ENCODE measurements around the gene ZNF554.
"Not testable (repeated sequence)": the region's sequence is repeated elsewhere in the genome, so short reads cannot be mapped to it uniquely, and the experiment has no call there.

Gene ZNF554

DNA sequence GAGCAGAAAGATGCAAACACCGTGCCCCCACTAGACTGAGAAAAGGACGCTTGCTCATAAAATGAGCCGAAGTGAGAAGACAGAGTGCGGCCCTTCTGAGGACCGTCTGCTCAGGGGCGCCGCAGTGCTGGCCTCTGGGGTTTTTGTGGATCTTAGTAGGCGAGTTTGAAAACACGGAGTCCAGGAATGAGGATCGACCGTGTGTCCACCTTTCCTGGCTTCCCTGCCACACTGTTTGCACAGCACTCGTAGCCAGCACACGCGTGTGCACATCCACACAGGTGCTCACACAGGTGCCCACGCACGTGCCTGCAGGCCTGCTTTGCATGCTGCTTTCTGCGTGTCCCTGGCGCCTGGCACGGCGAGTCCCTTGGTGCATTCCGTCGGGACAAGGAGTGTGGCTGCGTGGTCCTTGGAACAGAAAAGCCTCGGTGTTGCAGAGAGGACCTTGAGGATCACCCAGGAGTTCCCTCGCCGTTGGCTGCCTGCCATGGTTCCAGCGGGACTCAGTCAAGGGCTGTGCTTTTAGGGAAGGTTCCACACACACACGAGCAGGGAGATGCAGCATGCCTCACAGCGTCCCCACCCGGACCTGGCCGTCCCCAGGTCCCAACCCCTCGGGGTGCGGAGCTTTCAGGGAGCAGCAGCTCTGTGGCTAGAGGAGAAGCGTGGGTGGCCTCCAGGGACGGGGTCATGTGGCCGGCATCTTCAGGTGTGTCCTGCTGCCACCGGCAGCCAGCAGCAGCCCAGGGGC is 10.1 kb upstream of the ZNF554 start:
- H3K27ac Mint-ChIP-seq: no peak overlapping the region
- H3K9me3 Mint-ChIP-seq (ENCODE audit: low read depth): no peaks in the 10 kb centered on the region
- no peak overlapping the region for H3K4me3 Mint-ChIP-seq

DNA sequence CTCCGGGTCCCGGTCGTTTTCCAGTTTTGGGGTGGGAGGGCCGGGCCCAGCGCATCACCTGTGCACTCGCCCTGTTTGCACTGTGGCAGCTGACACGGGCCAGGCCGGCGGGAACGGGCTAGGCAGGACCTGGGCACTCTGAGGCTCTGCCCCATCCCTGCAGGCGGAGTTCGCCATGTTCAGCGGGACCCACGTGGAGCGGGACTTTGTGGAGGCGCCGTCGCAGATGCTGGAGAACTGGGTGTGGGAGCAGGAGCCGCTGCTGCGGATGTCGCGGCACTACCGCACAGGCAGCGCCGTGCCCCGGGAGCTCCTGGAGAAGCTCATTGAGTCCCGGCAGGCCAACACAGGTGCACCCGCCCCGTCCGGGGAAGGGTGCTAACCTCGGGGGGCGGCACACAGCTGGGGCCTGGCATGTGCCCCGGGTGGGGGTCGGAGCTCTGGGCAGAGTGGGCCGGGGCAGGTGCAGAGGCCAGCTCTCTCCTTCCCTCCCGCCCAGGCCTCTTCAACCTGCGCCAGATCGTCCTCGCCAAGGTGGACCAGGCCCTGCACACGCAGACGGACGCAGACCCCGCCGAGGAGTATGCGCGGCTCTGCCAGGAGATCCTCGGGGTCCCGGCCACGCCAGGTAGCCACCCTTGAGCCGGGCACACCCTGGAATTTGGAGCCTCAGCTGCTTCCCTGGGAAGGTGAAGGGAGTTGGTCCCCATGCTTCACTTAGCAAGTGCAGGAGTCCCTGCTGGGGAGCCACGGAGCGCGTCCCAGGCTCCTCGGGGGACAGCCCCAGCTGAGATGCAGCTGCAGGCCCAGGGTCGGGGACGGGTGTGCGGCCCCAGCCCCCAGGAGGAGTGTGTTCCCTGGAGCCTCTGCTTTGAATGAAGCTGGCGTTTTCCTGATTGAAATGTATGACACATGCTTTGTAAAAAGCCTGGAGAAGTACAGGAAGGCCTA is 9.3 kb upstream of the ZNF554 start:
- H3K27ac Mint-ChIP-seq: no peak overlapping the region
- no peaks in the 10 kb centered on the region for H3K27me3 Mint-ChIP-seq
- H3K36me3 Mint-ChIP-seq: peaks cover 3% of the 10 kb centered on the region
- no peak overlapping the region for H3K4me3 Mint-ChIP-seq
- H3K4me1 Mint-ChIP-seq (ENCODE audit: low read depth): no peaks in the 10 kb centered on the region
- no peaks in the 10 kb centered on the region for H3K9me3 Mint-ChIP-seq (ENCODE audit: low read depth)

More for the DNA sequence above, 10.1 kb upstream of the ZNF554 start:
- Mint-ChIP-seq H3K27me3 (no peaks in the 10 kb centered on the region), H3K4me1 (ENCODE audit: low read depth) (no peaks in the 10 kb centered on the region), H3K36me3 (peaks cover 3% of the 10 kb centered on the region)

DNA sequence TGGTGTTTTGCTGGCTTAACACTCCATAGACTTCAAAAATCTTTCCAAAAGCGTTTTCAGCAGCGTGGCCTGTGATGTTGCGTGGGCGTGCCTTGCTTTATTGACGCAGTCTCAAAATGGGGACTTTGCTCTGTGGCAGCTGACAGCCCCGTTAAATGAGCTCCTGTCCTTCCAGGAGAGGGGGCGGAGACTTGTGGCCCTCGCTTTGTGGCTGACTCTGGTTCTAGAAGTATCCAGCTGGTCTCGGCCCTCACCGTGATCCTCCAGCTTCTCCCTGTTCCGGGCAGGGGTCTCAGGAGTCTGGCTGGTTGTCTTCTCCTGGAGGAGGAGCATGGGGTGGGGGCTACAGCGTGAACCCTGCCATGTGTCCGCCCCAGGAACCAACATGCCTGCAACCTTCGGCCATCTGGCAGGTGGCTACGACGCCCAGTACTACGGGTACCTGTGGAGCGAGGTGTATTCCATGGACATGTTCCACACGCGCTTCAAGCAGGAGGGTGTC is 8.4 kb upstream of the ZNF554 start:
- H3K4me3 Mint-ChIP-seq: no peak overlapping the region
- H3K9me3 Mint-ChIP-seq (ENCODE audit: low read depth): no peaks in the 10 kb centered on the region
- no peaks in the 10 kb centered on the region for H3K4me1 Mint-ChIP-seq (ENCODE audit: low read depth)
- no peaks in the 10 kb centered on the region for H3K27me3 Mint-ChIP-seq
- no peak overlapping the region for H3K27ac Mint-ChIP-seq
- peaks cover 3% of the 10 kb centered on the region for H3K36me3 Mint-ChIP-seq

DNA sequence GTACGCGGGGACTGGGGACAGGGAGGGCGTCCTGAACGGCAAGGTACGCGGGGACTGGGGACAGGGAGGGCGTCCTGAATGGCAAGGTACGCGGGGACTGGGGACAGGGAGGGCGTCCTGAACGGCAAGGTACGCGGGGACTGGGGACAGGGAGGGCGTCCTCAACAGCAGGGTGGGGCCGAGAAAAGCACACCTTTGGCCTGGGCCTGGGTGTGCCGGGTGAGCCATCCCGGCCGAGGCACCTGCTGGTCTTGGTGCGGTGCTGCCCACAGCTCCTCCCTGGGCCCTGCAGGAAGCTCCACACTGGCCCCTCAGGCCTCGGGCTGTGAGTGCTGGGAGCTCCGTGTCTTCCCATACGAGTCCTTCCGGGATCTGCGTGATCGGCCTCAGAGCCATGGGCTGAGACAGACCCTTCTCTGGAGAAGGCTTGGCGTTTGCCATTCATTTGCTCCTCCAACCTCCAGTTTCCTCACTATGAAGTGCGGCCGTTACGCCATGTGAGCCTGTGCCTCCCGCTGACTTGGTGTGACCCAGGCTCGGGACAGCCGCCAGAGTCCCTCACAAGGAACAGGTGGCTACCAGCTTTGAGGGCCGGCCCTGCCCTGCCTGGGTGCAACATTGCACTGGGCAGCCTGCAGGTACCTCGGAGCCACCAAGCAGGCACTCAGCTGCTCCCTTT is 7.8 kb upstream of the ZNF554 start:
- peaks cover 3% of the 10 kb centered on the region for H3K36me3 Mint-ChIP-seq
- no peaks in the 10 kb centered on the region for H3K9me3 Mint-ChIP-seq (ENCODE audit: low read depth)
- no peak overlapping the region for H3K27ac Mint-ChIP-seq
- no peaks in the 10 kb centered on the region for H3K4me1 Mint-ChIP-seq (ENCODE audit: low read depth)
- H3K27me3 Mint-ChIP-seq: no peaks in the 10 kb centered on the region
- H3K4me3 Mint-ChIP-seq: no peak overlapping the region

DNA sequence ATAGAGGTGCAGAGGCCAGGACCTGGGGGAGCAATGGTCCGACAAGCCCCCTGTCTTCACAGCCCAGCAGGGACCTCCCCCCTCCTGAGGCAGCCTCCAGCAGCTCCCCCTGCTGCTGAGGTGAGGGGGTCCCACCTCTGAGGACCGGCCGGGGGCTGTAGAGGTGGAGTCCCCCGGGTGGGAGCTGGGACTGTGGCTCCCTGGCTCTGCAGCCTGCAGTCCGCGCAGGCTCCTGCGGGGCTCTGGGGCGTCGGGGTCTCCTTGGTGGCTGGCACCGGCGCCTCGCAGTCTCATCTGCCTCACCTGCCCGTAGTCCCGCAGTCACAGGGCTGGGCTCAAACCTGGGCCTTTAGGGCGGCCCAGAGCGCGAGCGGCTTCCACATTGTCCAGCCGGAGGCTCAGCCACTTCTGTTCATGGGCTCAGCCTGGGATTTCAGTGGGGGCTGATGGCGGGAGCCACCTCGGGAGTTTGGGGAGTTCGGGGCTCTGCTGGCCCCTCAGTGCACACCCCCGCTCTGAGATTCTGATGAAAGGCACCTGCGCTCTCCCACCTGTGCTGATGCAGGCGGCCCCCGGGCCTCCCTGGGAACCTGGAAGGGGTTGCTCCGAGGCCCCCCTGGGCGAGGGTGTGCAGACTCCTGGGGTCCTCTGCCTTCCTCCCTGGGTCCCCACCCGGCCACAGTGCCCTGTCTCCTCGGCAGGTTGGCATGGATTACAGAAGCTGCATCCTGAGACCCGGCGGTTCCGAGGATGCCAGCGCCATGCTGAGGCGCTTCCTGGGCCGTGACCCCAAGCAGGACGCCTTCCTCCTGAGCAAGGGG is 7.0 kb upstream of the ZNF554 start:
- Mint-ChIP-seq H3K4me1 (ENCODE audit: low read depth) (peaks cover 4% of the 10 kb centered on the region), H3K27me3 (no peaks in the 10 kb centered on the region), H3K27ac (no peak overlapping the region), H3K36me3 (peaks cover 3% of the 10 kb centered on the region), H3K9me3 (ENCODE audit: low read depth) (no peaks in the 10 kb centered on the region), H3K4me3 (no peak overlapping the region)

DNA sequence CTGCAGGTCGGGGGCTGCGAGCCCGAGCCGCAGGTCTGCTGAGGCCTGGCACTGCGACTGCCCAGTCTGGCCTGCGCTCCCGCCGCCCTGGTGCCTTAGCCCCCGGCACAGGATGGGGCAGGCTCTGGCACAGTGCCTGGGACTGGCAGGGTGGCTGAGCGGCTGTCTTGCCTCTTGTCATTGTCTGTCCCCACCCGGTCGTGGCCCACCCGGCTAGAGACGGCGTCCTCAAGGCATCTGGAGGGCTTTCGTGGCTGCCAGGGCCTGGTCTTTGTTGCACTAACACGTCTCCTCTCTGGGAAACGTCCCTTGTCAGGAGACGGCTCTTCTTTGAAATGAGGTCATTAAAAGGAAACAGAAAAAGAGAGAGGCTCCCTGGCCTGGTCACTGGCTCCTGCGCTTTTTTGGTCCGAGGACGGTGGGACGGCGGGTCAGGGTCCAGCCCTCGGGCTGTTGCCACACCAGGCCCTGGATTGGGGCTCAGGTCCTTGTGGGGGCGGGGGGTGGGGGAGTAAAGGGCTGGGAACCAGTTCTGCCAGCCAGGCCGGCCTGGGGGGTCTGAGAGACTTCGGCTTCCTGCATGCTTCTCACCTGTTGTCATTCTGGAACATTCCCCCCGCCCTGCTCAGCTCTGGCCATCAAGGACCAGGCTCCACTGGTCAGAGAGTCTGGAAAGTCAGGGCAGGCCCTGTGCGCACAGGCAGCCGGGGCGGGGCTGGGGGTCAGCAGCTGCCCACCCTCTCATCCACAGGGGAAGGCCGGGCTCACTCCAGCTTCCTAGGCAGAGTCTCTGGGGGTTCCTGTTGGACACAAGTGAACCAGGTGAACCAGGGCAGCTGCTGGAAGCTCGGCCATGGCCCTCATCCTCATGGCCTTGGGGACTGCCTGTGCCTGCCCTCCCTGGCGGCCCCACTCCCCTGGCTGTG is 6.2 kb upstream of the ZNF554 start:
- no peaks in the 10 kb centered on the region for H3K9me3 Mint-ChIP-seq (ENCODE audit: low read depth)
- H3K27me3 Mint-ChIP-seq: no peaks in the 10 kb centered on the region
- peaks cover 5% of the 10 kb centered on the region for H3K4me1 Mint-ChIP-seq (ENCODE audit: low read depth)
- H3K4me3 Mint-ChIP-seq: no peak overlapping the region
- peaks cover 3% of the 10 kb centered on the region for H3K36me3 Mint-ChIP-seq
- H3K27ac Mint-ChIP-seq: no peak overlapping the region

DNA sequence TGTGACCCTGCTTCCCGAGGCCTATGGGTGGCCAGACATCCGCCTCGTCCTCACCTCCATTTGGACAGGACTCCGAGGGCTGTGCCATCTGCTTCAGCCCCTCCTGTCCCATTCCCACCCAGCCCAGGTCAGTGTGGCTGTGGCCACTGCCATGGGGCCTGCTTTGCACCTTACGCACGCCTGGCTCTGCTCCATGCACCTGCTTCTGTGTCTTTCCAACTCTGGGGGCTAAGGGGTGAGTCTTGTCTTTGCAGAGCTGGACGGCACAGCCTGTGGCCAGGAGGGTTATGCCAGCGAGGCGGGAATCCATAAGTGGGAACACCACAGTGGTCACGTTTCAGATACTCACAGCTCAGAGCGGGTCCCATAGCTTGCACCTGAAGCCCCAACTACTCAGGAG is 5.2 kb upstream of the ZNF554 start:
- Mint-ChIP-seq H3K36me3 (no peaks in the 10 kb centered on the region), H3K27ac (no peak overlapping the region), H3K27me3 (no peaks in the 10 kb centered on the region), H3K4me1 (ENCODE audit: low read depth) (peaks cover 6% of the 10 kb centered on the region), H3K4me3 (no peak overlapping the region), H3K9me3 (ENCODE audit: low read depth) (no peaks in the 10 kb centered on the region)

DNA sequence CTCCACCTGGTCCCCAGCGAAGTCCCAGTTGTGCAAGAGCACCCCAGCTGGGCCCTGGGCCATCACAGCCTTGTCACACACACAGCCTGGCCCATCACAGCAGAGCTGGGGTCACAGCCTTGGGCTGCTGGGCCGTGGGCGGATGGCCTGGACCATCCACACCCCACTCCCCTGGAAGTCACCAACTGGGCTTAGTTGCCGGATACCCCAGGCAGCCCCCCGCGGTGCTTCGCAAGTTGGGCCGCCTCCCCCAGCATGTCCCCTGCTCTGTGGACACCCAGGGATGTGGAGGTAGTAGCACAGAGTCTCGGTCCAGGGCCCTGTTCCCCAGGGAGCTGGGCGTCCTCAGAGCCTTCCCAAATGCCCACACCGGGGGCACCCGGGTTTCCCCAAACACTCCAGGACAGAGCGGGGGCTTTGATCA is 4.5 kb upstream of the ZNF554 start:
- no peaks in the 10 kb centered on the region for H3K27me3 Mint-ChIP-seq
- H3K36me3 Mint-ChIP-seq: no peaks in the 10 kb centered on the region
- peaks cover 6% of the 10 kb centered on the region for H3K4me1 Mint-ChIP-seq (ENCODE audit: low read depth)
- no peaks in the 10 kb centered on the region for H3K9me3 Mint-ChIP-seq (ENCODE audit: low read depth)
- H3K4me3 Mint-ChIP-seq: no peak overlapping the region
- no peak overlapping the region for H3K27ac Mint-ChIP-seq

DNA sequence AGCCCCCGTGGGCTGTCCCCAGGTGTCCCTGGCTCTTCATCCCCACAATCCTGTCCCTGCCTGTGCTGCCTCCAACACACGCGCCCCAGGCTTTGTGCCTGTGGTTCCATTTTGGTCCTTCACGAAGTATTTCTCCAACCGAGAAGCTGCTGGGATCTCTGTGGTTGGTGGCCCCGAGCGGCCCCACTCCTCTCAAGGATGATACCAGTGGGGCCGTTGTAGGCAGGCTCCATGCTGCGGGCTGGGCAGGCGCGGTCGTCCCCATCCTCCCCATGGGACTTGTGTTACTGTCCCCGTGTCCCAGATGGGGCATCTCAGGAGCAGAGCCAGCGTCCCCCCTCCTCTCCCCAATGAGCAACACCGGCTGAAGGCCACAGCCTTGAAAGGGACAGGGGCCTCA is 3.7 kb upstream of the ZNF554 start:
- Mint-ChIP-seq H3K27ac (no peak overlapping the region), H3K4me3 (no peak overlapping the region), H3K9me3 (ENCODE audit: low read depth) (no peaks in the 10 kb centered on the region), H3K27me3 (no peaks in the 10 kb centered on the region), H3K36me3 (no peaks in the 10 kb centered on the region), H3K4me1 (ENCODE audit: low read depth) (peaks cover 9% of the 10 kb centered on the region)

DNA sequence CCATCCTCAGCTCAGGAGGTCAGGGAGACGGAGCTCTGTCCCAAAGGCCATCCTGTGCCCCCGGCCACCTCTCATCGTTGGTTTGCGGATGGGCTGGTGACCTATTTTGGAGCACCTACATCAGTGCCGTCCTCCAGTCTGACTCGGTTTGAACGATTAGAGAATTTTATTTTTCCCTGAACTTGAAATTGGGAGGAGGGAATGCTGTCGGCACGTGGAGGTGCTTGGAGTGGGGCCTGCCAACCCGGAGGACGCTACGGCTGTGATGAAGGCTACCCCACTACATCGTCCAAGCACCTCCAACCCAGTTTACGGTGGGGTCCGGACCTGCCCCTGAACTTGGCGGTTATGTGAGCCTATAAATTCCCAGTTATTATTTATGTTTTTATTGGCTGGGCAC is 3.0 kb upstream of the ZNF554 start:
- H3K27ac Mint-ChIP-seq: no peak overlapping the region
- H3K4me3 Mint-ChIP-seq: no peak overlapping the region
- no peaks in the 10 kb centered on the region for H3K27me3 Mint-ChIP-seq
- H3K36me3 Mint-ChIP-seq: no peaks in the 10 kb centered on the region
- H3K4me1 Mint-ChIP-seq (ENCODE audit: low read depth): peaks cover 9% of the 10 kb centered on the region
- H3K9me3 Mint-ChIP-seq (ENCODE audit: low read depth): no peaks in the 10 kb centered on the region

DNA sequence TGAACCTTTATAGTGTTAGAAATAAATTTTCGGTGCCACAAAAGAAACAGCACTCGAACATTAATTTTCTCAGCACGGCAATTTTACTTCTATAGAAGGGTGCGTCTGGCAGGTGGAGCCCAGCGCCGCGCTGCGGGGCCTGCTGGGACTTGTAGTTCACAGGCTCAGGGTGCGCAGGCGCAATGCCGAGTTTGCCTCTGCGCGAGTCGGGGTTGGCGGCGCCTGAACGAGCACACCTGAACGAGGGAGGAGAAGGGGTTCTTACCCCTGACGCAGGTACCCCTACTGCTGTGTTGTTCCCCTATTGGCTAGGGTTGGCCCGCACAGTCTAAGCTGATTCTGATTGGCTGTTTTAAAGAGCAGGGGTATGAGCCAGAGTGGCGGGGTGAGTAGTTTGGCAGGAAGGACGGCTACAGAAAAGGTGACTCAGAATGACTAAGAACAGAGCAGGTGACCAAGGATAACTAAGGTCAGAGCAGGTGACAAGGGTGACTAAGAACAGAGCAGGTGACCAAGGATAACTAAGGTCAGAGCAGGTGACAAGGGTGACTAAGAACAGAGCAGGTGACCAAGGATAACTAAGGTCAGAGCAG is 2.3 kb upstream of the ZNF554 start:
- not testable (repeated sequence) for H3K36me3 Mint-ChIP-seq; H3K27ac Mint-ChIP-seq; H3K4me1 Mint-ChIP-seq (ENCODE audit: low read depth); H3K9me3 Mint-ChIP-seq (ENCODE audit: low read depth); H3K4me3 Mint-ChIP-seq; H3K27me3 Mint-ChIP-seq

DNA sequence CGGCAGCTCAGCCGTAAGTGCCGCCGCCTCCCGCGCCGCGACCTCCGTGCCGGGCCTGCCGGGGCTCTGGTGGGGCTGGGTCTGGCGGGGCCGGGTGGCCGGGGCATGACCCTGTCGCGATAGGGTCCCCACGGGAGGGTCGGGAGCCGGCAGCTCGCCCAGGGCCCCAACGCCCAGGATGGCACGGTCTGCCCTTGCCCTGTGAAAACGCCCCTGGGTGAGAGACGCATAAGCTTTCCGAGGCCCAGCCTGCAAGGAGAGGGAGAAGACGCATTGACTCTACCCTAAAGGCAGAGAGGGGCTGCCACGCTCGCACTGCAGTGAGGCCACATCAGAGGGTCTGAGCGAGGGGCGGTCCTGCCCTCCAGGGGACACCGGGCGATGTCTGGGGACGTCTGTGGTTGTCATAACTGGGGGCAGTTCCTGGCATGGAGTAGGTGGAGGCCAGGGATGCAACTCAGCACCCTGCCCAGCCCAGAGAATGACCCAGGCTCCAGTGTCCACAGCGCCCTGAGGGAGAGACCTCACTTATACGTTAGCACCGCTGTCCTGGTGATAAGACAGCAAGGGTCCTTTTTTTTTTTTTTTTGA is 539 bp downstream of the ZNF554 start:
- Mint-ChIP-seq H3K36me3 (no peaks in the 10 kb centered on the region), H3K4me1 (ENCODE audit: low read depth) (peaks cover 9% of the 10 kb centered on the region), H3K27me3 (no peaks in the 10 kb centered on the region), H3K4me3 (peak overlapping the region; percentile 86), H3K27ac (no peak overlapping the region), H3K9me3 (ENCODE audit: low read depth) (no peaks in the 10 kb centered on the region)

DNA sequence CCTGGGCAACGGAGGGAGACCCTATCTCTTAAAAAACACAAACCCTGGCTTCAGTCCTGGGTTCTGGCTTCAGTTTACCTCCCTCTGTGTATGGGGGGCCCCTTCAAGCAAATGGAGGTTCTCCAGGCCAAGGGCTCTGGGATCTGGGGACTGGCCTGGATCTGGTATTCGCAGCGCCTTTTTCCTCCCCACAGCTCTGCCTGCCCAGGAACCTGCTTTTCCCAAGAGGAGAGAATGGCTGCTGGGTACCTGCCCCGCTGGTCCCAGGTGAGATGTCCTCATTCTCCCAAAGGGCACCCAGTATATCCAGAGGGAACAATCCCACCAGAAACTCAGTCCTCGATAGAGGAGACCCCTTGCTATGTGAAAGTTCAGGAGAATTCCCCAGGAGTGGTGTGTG is 3.2 kb downstream of the ZNF554 start:
- Mint-ChIP-seq H3K27me3 (no peaks in the 10 kb centered on the region), H3K4me1 (ENCODE audit: low read depth) (peaks cover 5% of the 10 kb centered on the region), H3K27ac (no peak overlapping the region)

More for the DNA sequence above, 3.2 kb downstream of the ZNF554 start:
- no peaks in the 10 kb centered on the region for H3K9me3 Mint-ChIP-seq (ENCODE audit: low read depth)
- no peak overlapping the region for H3K4me3 Mint-ChIP-seq
- H3K36me3 Mint-ChIP-seq: peaks cover 4% of the 10 kb centered on the region

All from activated naive CD8-positive, alpha-beta T cell (primary cell).